DND-41 (cell line): Measurements from ENCODE around the gene MIS18A.
"Not testable (repeated sequence)": the region's sequence is repeated elsewhere in the genome, so short reads cannot be mapped to it uniquely, and the experiment has no call there.

Source experiments
- ATAC-seq: fragments of 200-7000 bp; cut with Tn5 transposase; 3 replicates; pipeline ENCODE4 v1.9.1; 2021; ENCODE audit warnings: low read depth; ENCODE audit not compliant: insufficient read depth
- DNase-seq: peaks from one replicate; pipeline ENCODE4 v3.0.0-alpha.2; 2020
- H2AFZ ChIP-seq: 2 replicates; pipeline ENCODE4 v1.6.0; 2012; ENCODE audit warnings: low read depth, low read length
- H3K27ac ChIP-seq: 2 replicates; pipeline ENCODE4 v1.5.1; 2012; ENCODE audit warnings: low read length, inconsistent platforms
- H3K27me3 ChIP-seq: fragments of 200-600 bp; sonication (generic); 2 replicates; pipeline ENCODE4 v1.6.0; 2012; ENCODE audit warnings: low read length, mild to moderate bottlenecking, inconsistent platforms; ENCODE audit not compliant: insufficient read depth, poor library complexity
- H3K36me3 ChIP-seq: 2 replicates; pipeline ENCODE4 v1.5.1; 2012; ENCODE audit warnings: low read length, inconsistent platforms; ENCODE audit not compliant: insufficient read depth
- H3K4me1 ChIP-seq: 2 replicates; pipeline ENCODE4 v1.5.1; 2012; ENCODE audit warnings: mild to moderate bottlenecking, low read length; ENCODE audit not compliant: insufficient read depth
- H3K4me2 ChIP-seq: 2 replicates; pipeline ENCODE4 v1.6.0; 2012; ENCODE audit warnings: mild to moderate bottlenecking, moderate library complexity, low read length, inconsistent platforms; ENCODE audit not compliant: insufficient read depth
- H3K4me3 ChIP-seq, 2 experiments: fragments of 200-600 bp in 1 of 2; shearing (Covaris generic) in 1 of 2; 2 replicates each; pipeline ENCODE4 v1.5.1; 2012 to 2016; ENCODE audit warnings: inconsistent platforms in 2 of 2, low read length in 2 of 2, mild to moderate bottlenecking in 2 of 2, low read depth in 1 of 2, moderate library complexity in 1 of 2
- H3K79me2 ChIP-seq: 2 replicates; pipeline ENCODE4 v1.6.0; 2012; ENCODE audit warnings: low read length, inconsistent platforms; ENCODE audit not compliant: insufficient read depth
- H3K9ac ChIP-seq: 2 replicates; pipeline ENCODE4 v1.6.0; 2012; ENCODE audit warnings: low read depth, mild to moderate bottlenecking, inconsistent platforms, low read length, moderate library complexity
- H3K9me3 ChIP-seq: 2 replicates; pipeline ENCODE4 v1.5.1; 2012; ENCODE audit warnings: low read length, moderate library complexity, mild to moderate bottlenecking, inconsistent platforms; ENCODE audit not compliant: insufficient read depth, severe bottlenecking
- H4K20me1 ChIP-seq: 2 replicates; pipeline ENCODE4 v1.6.0; 2012; ENCODE audit warnings: low read length; ENCODE audit not compliant: insufficient read depth
- EZH2 ChIP-seq: IDR thresholded peaks from 3 replicates; pipeline ENCODE4 v1.6.1; 2012; ENCODE audit warnings: borderline replicate concordance, low read depth, mild to moderate bottlenecking, moderate library complexity, low read length, inconsistent platforms; ENCODE audit not compliant: severe bottlenecking
- TF ChIP-seq, protein P1 (sequence below): IDR thresholded peaks from 2 replicates; pipeline ENCODE4 v1.5.1; 2012; ENCODE audit warnings: borderline replicate concordance, low read length, moderate library complexity, mild to moderate bottlenecking; ENCODE audit not compliant: poor library complexity, severe bottlenecking; ENCODE audit errors: extremely low read depth

MIS18A gene

GRCh38 chr21:32311621-32312020, 32.8 kb upstream of the MIS18A start:
- Histone ChIP-seq H3K27ac (no peak overlapping the region), H3K9ac (no peak overlapping the region), H3K4me3 (no peak overlapping the region), H4K20me1 (no peaks in the 10 kb centered on the region; the same call in 1 of the 2 replicates), H3K79me2 (no peaks in the 10 kb centered on the region), H2AFZ (no peak overlapping the region), H3K9me3 (no peaks in the 10 kb centered on the region), H3K27me3 (no peaks in the 10 kb centered on the region), H3K36me3 (peaks cover 63% of the 10 kb centered on the region), H3K4me1 (no peaks in the 10 kb centered on the region), H3K4me2 (no peak overlapping the region)
- TF ChIP-seq EZH2, result no peak
- TF ChIP-seq, protein P1, sequence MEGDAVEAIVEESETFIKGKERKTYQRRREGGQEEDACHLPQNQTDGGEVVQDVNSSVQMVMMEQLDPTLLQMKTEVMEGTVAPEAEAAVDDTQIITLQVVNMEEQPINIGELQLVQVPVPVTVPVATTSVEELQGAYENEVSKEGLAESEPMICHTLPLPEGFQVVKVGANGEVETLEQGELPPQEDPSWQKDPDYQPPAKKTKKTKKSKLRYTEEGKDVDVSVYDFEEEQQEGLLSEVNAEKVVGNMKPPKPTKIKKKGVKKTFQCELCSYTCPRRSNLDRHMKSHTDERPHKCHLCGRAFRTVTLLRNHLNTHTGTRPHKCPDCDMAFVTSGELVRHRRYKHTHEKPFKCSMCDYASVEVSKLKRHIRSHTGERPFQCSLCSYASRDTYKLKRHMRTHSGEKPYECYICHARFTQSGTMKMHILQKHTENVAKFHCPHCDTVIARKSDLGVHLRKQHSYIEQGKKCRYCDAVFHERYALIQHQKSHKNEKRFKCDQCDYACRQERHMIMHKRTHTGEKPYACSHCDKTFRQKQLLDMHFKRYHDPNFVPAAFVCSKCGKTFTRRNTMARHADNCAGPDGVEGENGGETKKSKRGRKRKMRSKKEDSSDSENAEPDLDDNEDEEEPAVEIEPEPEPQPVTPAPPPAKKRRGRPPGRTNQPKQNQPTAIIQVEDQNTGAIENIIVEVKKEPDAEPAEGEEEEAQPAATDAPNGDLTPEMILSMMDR, result no peak
- DNase-seq (no peak), ATAC-seq (no peak)

GRCh38 chr21:32310976-32311375, 32.1 kb upstream of the MIS18A start:
- H3K36me3 ChIP-seq, result peaks cover 56% of the 10 kb centered on the region
- not testable (repeated sequence) for H3K79me2 ChIP-seq, ATAC-seq, H3K4me3 ChIP-seq, H3K27me3 ChIP-seq, H3K4me1 ChIP-seq, H3K27ac ChIP-seq, H4K20me1 ChIP-seq, H2AFZ ChIP-seq, H3K9ac ChIP-seq, H3K4me2 ChIP-seq, DNase-seq, H3K9me3 ChIP-seq

DNA sequence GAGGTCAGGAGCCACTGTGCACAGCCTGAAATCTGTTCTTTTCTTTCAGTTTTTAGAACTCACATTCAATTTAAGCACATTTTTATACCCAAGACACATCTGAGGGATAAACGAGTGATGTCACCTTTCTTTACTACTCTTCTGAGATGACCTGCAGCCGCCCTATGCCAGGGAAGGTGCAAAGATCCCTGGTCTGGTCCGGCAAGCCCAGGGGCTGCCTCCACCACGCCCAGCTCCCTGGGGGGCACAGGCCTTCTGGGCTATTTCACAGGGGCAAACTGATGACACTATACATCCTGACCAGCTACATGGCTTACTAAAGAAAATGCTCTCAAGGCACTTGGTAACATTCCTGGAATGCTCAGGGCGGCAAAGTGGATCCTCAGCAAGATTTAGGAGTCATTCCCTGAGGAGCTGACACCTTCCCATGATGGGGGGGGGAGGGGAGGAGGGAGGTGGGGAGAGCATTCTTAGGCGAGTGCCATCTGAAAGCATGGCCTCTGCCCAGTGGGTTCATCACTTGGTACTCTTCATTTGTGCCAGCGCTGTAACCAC, 31.1 kb upstream of the MIS18A start:
- Histone ChIP-seq H4K20me1 (no peaks in the 10 kb centered on the region; the same call in 1 of the 2 replicates), H3K4me1 (no peaks in the 10 kb centered on the region), H3K4me2 (no peak overlapping the region), H3K36me3 (peaks cover 48% of the 10 kb centered on the region), H3K27ac (no peak overlapping the region), H3K9me3 (no peaks in the 10 kb centered on the region), H3K79me2 (no peaks in the 10 kb centered on the region), H2AFZ (no peak overlapping the region), H3K27me3 (no peaks in the 10 kb centered on the region), H3K4me3 (no peak overlapping the region), H3K9ac (no peak overlapping the region)
- TF ChIP-seq EZH2, result no peak
- TF ChIP-seq, protein P1, result no peak
- no peak for DNase-seq
- ATAC-seq, result no peak

DNA sequence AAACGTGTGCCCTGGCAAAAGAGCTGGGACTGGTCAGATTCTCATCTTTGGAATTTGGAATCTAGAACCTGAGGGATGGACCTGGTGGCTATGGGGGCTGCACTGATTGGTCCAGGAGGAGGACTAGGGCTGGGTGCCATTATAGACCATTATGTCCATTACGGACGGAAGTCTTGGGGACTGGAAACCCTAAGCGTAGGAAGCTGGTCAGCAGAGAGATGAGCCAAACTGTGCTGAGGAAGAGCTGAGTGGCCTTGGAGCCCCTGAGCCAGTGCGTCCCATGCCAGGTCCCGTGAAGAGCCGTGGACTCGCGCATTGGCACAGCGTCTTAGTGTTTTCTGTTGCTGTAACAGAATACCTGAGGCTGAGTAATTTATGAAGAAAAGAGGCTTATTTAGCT, 29.8 kb upstream of the MIS18A start:
- H4K20me1 ChIP-seq, result no peaks in the 10 kb centered on the region
- no peak overlapping the region for H3K4me3 ChIP-seq
- H3K27ac ChIP-seq, result no peak overlapping the region
- H3K79me2 ChIP-seq, result no peaks in the 10 kb centered on the region
- no peak for DNase-seq
- no peak for ATAC-seq
- H3K9me3 ChIP-seq, result no peaks in the 10 kb centered on the region
- H2AFZ ChIP-seq, result no peak overlapping the region
- no peaks in the 10 kb centered on the region for H3K4me1 ChIP-seq
- H3K36me3 ChIP-seq, result peaks cover 35% of the 10 kb centered on the region
- no peaks in the 10 kb centered on the region for H3K27me3 ChIP-seq
- H3K4me2 ChIP-seq, result no peak overlapping the region
- no peak overlapping the region for H3K9ac ChIP-seq
- TF ChIP-seq, protein P1, result no peak
- no peak for TF ChIP-seq EZH2
